Epidermal melanocyte (primary cell): ENCODE results near the gene CARTPT.

Experiments used
- DNase-seq: peaks from one replicate; pipeline ENCODE4 v3.0.0; 2011; ENCODE audit warnings: low spot score; ENCODE audit not compliant: insufficient read length

The CARTPT gene

GRCh38 chr5:71737931-71738539 lies 19.0 kb downstream of the CARTPT start:
- no peak for DNase-seq

DNA sequence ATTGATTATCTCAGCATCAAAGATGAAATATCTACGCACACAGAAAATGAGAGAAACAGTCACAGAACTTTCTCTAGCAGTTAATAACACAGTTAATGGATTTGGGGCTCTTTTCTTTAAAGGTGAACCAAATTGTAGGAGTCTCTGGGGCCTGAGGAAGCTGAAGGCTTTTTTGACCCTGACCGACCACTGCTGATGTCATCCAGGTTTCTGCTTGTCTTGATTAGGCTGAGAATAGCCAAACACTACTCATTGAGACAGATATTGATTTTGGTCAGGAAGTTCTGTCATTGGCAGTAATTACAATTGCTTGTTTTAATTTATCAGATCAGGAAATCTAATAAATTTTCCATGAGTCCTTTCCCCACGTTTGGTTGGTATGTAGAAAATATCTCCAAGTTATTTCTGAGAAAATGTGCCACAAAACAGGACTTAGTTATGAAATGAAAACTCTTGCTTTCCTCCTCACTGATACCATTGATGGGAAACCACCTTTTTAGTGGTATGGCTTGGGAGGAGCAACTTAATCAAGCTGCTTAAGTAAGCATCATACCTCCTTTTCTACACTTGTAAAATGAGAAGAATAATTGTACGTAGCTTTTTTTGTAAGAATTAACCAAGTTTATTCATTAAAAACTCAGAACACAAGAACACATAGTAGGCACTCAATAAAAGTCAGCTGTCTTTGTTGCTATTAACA lies 19.7 kb downstream of the CARTPT start:
- DNase-seq, result no peak

DNA sequence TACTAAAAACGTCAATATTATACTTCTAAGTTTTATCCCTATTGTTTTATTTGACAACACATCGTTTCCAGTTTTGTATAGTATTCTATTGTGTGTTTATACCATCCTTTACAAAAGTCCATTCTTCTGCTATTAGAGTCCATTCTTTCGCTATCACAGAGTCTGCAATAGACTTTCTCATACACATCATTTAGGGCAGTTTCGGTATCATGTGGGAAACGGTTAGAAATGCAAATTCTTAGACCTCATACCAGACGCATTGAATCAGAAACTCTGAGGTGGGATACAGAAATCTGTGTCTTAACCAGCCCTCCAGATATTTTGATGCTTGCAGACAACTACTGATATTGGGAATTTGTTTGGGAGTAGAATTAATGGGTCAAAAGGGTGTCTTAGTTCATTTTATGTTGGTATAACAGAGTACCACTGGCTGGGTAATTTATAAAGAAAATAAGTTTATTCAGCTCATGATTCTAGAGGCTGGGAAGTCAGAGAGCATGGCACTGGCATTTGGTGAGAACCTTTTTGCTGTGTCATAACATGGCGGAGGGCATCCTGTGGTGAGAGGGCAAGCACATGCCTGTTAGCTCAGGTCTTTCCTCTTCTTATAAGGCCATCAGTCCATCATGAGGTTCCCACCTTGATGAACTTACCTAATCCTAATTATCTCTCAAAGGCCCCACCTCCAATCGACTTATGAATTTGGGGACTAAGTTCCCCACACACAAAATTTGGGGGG lies 21.1 kb downstream of the CARTPT start:
- DNase-seq, result no peak

DNA sequence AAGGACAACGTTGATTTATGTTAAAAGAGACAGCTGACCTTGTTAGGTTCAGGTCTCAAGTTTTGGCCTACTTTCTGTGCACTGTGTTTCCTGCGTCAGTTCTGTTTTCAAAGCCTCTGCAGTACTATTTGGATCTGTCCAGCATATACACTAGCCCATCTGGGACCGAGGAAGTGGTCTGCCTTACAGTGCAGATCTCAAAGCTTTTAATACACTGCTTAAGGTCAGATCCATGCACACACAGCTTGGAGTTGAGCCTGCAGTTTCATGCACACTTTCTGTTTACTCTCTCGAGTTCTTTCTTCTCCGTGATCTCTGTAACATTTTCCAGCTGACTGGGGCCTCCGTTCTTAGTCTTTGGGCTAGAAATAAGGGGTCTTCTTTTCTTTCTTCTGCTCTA lies 24.1 kb downstream of the CARTPT start:
- no peak for DNase-seq

GRCh38 chr5:71744009-71744790 lies 25.1 kb downstream of the CARTPT start:
- DNase-seq, result no peak

- no peak for DNase-seq
Measured at GRCh38 chr5:71747182-71747581, 28.1 kb downstream of the CARTPT start.

GRCh38 chr5:71748360-71748759 lies 29.3 kb downstream of the CARTPT start:
- DNase-seq, result no peak

GRCh38 chr5:71751422-71751821 lies 32.3 kb downstream of the CARTPT start:
- DNase-seq, result no peak

- DNase-seq, result no peak
Measured at GRCh38 chr5:71752441-71753190, 33.5 kb downstream of the CARTPT start.

GRCh38 chr5:71757590-71758543 lies 38.8 kb downstream of the CARTPT start:
- DNase-seq, result peak; percentile 19

DNA sequence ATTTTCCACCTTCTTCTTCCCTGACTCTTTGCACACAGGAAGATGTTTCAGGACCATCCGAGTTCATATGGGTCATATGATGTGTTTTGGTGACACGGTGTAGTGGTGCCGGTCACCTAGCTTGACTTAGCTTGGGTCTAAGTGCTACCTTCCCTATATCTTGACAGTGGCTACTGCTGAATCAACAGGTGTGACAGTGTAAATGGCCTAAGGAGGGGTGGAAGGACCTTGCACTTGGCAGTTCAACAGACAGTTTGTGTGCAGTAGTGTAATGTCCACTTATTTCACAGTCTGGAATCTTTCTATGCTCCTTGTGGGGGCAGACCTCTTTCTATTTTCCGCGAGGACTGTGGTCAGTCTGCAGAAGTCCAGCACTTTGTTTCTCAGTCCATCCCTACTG lies 43.8 kb downstream of the CARTPT start:
- DNase-seq, result no peak

DNA sequence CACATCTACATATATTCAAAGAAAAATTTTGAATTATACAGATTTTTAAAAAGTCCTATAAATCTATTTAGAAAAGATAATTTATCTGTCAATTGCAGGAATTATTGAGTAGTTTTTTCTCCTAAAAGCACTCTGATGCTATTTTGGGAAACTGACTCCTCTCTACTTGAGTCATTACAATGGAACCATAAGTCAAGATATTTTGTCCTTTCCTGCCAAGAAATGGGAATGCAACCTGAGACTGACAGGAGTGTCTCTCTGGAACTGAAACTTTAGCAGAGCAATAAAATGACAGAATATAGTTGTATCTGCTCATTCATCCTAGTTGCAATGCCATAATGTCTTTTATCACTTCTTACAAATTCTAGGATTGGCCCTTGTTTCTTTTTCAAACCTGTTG lies 48.6 kb downstream of the CARTPT start:
- no peak for DNase-seq

DNA sequence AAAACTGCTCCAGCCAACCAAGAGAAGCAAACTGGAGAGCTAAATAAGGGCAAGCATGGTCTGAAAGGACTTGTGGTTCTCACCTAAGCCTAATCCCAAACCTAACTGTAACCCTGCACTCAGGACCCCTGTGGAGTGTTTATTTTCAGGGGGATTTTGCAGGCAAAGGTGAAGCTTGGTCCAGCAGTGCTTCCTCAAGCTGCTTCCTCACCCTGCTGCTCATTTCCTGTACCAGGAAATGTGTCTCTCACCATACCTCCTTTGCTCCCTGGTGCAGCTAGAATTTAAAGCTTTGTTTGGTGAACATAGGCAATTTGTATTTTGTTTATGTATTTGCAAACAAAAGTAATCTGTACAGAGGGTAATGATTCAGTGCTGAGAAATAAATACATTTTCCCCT lies 50.2 kb downstream of the CARTPT start:
- no peak for DNase-seq

- no peak for DNase-seq
Measured at GRCh38 chr5:71770381-71770780, 51.3 kb downstream of the CARTPT start.
